K562 (cell line): ENCODE data around the gene DENR. TPM values are rescaled to one million over a fixed set of nuclear protein-coding genes. Genes with fewer than 3 reads are reported as not detected.

Source experiments
- BACH1 ChIP-seq: fragments of 200-800 bp; sonication (Bioruptor generic); IDR thresholded peaks from 2 replicates; pipeline ENCODE4 v1.6.1; 2016; ENCODE audit warnings: missing genetic modification characterization, missing compliant biosample characterization
- FOSL1 ChIP-seq: fragments of 200-800 bp; sonication (Bioruptor generic); conservative IDR thresholded peaks from 2 replicates; pipeline ENCODE4 v1.6.1; 2016; ENCODE audit warnings: missing genetic modification characterization, missing compliant biosample characterization
- GATAD2B ChIP-seq: fragments of 450-650 bp; IDR thresholded peaks from 2 replicates; pipeline ENCODE4 v1.6.1; 2017; ENCODE audit warnings: mild to moderate bottlenecking, borderline replicate concordance
- IFI16 ChIP-seq: fragments of 250-450 bp; sonication (Bioruptor Pico); IDR thresholded peaks from 2 replicates; pipeline ENCODE4 v2.1.2; 2022; ENCODE audit warnings: mild to moderate bottlenecking, inconsistent platforms
- POLR2G ChIP-seq: fragments of 200-400 bp; formaldehyde crosslinking; IDR thresholded peaks from 2 replicates; pipeline ENCODE4 v1.6.1; 2017; ENCODE audit warnings: low read depth, mild to moderate bottlenecking, antibody characterized with exemption, low read length, moderate library complexity
- TSC22D4 ChIP-seq: fragments of 450-650 bp; IDR thresholded peaks from 2 replicates; pipeline ENCODE4 v1.6.1; 2016; ENCODE audit warnings: missing genetic modification characterization, missing biosample characterization, control low read depth
- ZNF551 ChIP-seq: fragments of 250-450 bp; sonication (Bioruptor Pico); IDR thresholded peaks from 2 replicates; pipeline ENCODE4 v1.5.0; 2021; ENCODE audit warnings: mild to moderate bottlenecking, moderate library complexity
- ZNF766 ChIP-seq: fragments of 200-800 bp; sonication (Bioruptor generic); conservative IDR thresholded peaks from 2 replicates; pipeline ENCODE4 v1.6.1; 2016; ENCODE audit warnings: missing genetic modification characterization, missing compliant biosample characterization
- polyA plus RNA-seq, 8 experiments: library from polyadenylated mRNA; depleted of rRNA in 4 of 8; stranded (reverse) in 5 of 8; unstranded in 3 of 8; fragments of >200 nt; fragmentation: Nextera tagmentation in 2 of 8; fragmentation: Illumina TruSeq in 1 of 8; extraction: Ambion mirVana in 2 of 8; extraction: Trizol in 1 of 8; gene quantifications; 2 replicates each; pipeline versions ENCODE4 v1.2.1 to v1.2.3, GENCODE V29; 2011 to 2014; ENCODE audit warnings: inconsistent platforms in 1 of 8, missing spikeins in 1 of 8
- total RNA-seq, 7 experiments: library from RNA; depleted of rRNA in 6 of 7; stranded (reverse); fragments of >200 nt in 6 of 7; fragmentation: Illumina TruSeq in 2 of 7; extraction: Trizol in 2 of 7; gene quantifications; 2 replicates each; pipeline versions ENCODE4 v1.2.1 to v1.2.3, GENCODE V29; 2011 to 2021; ENCODE audit warnings: low replicate concordance in 1 of 7
- TF ChIP-seq, protein P1 (sequence below): fragments of 450-650 bp; IDR thresholded peaks from 2 replicates; pipeline ENCODE4 v1.6.1; 2018; ENCODE audit not compliant: partially characterized antibody
- TF ChIP-seq, protein P2 (sequence below), 3 experiments: fragments of 200-800 bp in 1 of 3; sonication (Bioruptor generic) in 1 of 3; sonication (generic) in 1 of 3; formaldehyde crosslinking in 1 of 3; IDR thresholded peaks; 2 replicates each; pipeline versions ENCODE4 v1.6.1 to v1.8.0; 2016 to 2022; ENCODE audit warnings: mild to moderate bottlenecking in 2 of 3, missing compliant biosample characterization in 2 of 3, missing genetic modification characterization in 2 of 3, missing genetic modification reagents in 1 of 3
- TF ChIP-seq, protein P3 (sequence below), 2 experiments: fragments of 450-650 bp; formaldehyde crosslinking in 1 of 2; IDR thresholded peaks; 2 replicates each; pipeline versions ENCODE4 v1.4.0 to v1.6.1; 2014 to 2020; ENCODE audit warnings: mild to moderate bottlenecking in 2 of 2, borderline replicate concordance in 1 of 2, low read depth in 1 of 2

The DENR gene
- total and polyA plus RNA-seq, 9 of the 15 experiments (the other 6 are each of a cell fraction or from before 2014, with no cell fraction given) = 32.5 to 77.4 (median 54.7) TPM

DNA sequence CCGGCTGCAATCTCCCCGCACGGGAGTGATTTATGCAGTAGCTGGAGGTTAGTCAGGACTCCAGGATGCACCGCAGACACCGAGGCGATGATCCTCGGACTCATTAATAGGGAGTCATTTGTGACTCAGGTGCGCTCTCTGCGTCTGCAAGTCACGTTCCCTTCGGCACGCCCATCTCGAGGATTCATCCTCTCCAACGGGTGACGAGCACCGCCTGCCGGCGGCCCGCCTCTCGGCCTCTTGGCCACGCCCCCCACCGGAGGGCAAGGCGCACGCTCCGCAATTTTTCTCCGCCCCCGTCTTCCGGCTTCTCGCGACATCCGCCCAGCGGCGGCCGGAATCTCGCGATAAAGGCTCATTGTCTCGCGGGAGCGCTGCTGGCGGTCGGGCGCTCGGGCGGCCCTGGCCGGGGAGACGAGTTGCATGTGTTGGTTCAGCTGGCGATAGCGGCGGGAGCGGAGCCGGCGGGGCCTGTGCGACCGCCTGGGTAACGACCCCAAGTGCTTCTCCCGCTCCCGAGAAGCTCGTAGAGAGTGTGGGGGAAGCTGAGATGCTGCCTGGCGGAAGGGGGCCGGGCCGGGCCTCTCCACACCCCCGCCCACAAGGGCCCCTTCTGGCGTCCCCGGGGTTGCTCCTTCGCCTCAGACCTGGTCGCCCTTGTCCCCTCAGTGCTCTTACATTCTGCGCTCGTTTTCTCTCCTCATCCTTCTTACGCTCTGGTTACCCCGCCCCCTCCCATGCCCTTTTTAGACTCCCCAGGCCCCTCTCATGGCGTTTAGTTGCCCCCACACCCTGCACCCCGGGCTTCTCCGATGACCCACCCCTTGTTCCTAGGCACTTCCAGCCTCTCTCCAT lies at the start of gene DENR (continued):
- TF ChIP-seq TSC22D4 (tag) (no peak), ZNF766 (CRISPR knock-in tag) (peak; percentile 50; the same call in 1 of the 2 replicates), GATAD2B (0 out of 2 replicates have a peak, but pooled peaks have one; percentile 32), IFI16 (CRISPR knock-in tag) (no peak), POLR2G (peak; percentile 99), BACH1 (tag) (no peak), FOSL1 (peak; percentile 67), ZNF551 (no peak)
- TF ChIP-seq, protein P1, sequence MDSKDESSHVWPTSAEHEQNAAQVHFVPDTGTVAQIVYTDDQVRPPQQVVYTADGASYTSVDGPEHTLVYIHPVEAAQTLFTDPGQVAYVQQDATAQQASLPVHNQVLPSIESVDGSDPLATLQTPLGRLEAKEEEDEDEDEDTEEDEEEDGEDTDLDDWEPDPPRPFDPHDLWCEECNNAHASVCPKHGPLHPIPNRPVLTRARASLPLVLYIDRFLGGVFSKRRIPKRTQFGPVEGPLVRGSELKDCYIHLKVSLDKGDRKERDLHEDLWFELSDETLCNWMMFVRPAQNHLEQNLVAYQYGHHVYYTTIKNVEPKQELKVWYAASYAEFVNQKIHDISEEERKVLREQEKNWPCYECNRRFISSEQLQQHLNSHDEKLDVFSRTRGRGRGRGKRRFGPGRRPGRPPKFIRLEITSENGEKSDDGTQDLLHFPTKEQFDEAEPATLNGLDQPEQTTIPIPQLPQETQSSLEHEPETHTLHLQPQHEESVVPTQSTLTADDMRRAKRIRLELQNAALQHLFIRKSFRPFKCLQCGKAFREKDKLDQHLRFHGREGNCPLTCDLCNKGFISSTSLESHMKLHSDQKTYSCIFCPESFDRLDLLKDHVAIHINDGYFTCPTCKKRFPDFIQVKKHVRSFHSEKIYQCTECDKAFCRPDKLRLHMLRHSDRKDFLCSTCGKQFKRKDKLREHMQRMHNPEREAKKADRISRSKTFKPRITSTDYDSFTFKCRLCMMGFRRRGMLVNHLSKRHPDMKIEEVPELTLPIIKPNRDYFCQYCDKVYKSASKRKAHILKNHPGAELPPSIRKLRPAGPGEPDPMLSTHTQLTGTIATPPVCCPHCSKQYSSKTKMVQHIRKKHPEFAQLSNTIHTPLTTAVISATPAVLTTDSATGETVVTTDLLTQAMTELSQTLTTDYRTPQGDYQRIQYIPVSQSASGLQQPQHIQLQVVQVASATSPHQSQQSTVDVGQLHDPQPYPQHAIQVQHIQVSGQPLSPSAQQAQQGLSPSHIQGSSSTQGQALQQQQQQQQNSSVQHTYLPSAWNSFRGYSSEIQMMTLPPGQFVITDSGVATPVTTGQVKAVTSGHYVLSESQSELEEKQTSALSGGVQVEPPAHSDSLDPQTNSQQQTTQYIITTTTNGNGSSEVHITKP = peak; percentile 49
- TF ChIP-seq, protein P2, sequence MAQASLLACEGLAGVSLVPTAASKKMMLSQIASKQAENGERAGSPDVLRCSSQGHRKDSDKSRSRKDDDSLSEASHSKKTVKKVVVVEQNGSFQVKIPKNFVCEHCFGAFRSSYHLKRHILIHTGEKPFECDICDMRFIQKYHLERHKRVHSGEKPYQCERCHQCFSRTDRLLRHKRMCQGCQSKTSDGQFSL (CRISPR knock-in tag; IDR thresholded peaks at IDR 0.05) = no peak
- TF ChIP-seq, protein P2 (tag; IDR thresholded peaks at IDR 0.05) = no peak
- TF ChIP-seq, protein P3, sequence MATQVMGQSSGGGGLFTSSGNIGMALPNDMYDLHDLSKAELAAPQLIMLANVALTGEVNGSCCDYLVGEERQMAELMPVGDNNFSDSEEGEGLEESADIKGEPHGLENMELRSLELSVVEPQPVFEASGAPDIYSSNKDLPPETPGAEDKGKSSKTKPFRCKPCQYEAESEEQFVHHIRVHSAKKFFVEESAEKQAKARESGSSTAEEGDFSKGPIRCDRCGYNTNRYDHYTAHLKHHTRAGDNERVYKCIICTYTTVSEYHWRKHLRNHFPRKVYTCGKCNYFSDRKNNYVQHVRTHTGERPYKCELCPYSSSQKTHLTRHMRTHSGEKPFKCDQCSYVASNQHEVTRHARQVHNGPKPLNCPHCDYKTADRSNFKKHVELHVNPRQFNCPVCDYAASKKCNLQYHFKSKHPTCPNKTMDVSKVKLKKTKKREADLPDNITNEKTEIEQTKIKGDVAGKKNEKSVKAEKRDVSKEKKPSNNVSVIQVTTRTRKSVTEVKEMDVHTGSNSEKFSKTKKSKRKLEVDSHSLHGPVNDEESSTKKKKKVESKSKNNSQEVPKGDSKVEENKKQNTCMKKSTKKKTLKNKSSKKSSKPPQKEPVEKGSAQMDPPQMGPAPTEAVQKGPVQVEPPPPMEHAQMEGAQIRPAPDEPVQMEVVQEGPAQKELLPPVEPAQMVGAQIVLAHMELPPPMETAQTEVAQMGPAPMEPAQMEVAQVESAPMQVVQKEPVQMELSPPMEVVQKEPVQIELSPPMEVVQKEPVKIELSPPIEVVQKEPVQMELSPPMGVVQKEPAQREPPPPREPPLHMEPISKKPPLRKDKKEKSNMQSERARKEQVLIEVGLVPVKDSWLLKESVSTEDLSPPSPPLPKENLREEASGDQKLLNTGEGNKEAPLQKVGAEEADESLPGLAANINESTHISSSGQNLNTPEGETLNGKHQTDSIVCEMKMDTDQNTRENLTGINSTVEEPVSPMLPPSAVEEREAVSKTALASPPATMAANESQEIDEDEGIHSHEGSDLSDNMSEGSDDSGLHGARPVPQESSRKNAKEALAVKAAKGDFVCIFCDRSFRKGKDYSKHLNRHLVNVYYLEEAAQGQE (IDR thresholded peaks at IDR 0.05; ENCODE audit: borderline replicate concordance) = peak; percentile 93
- TF ChIP-seq, protein P3 (CRISPR knock-in tag; IDR thresholded peaks at IDR 0.05; ENCODE audit: low read depth) = peak; percentile 34; the same call in 1 of the 2 replicates
